DND-41 (cell line): ENCODE data around the gene RASGRP3.

Experiments used
- ATAC-seq: fragments of 200-7000 bp; cut with Tn5 transposase; 3 replicates; pipeline ENCODE4 v1.9.1; 2021; ENCODE audit warnings: low read depth; ENCODE audit not compliant: insufficient read depth
- DNase-seq: peaks from one replicate; pipeline ENCODE4 v3.0.0-alpha.2; 2020
- H2AFZ ChIP-seq: 2 replicates; pipeline ENCODE4 v1.6.0; 2012; ENCODE audit warnings: low read depth, low read length
- H3K27ac ChIP-seq: 2 replicates; pipeline ENCODE4 v1.5.1; 2012; ENCODE audit warnings: low read length, inconsistent platforms
- H3K27me3 ChIP-seq: fragments of 200-600 bp; sonication (generic); 2 replicates; pipeline ENCODE4 v1.6.0; 2012; ENCODE audit warnings: low read length, mild to moderate bottlenecking, inconsistent platforms; ENCODE audit not compliant: insufficient read depth, poor library complexity
- H3K36me3 ChIP-seq: 2 replicates; pipeline ENCODE4 v1.5.1; 2012; ENCODE audit warnings: low read length, inconsistent platforms; ENCODE audit not compliant: insufficient read depth
- H3K4me1 ChIP-seq: 2 replicates; pipeline ENCODE4 v1.5.1; 2012; ENCODE audit warnings: mild to moderate bottlenecking, low read length; ENCODE audit not compliant: insufficient read depth
- H3K4me2 ChIP-seq: 2 replicates; pipeline ENCODE4 v1.6.0; 2012; ENCODE audit warnings: mild to moderate bottlenecking, moderate library complexity, low read length, inconsistent platforms; ENCODE audit not compliant: insufficient read depth
- H3K4me3 ChIP-seq, 2 experiments: fragments of 200-600 bp in 1 of 2; shearing (Covaris generic) in 1 of 2; 2 replicates each; pipeline ENCODE4 v1.5.1; 2012 to 2016; ENCODE audit warnings: inconsistent platforms in 2 of 2, low read length in 2 of 2, mild to moderate bottlenecking in 2 of 2, low read depth in 1 of 2, moderate library complexity in 1 of 2
- H3K79me2 ChIP-seq: 2 replicates; pipeline ENCODE4 v1.6.0; 2012; ENCODE audit warnings: low read length, inconsistent platforms; ENCODE audit not compliant: insufficient read depth
- H3K9ac ChIP-seq: 2 replicates; pipeline ENCODE4 v1.6.0; 2012; ENCODE audit warnings: low read depth, mild to moderate bottlenecking, inconsistent platforms, low read length, moderate library complexity
- H3K9me3 ChIP-seq: 2 replicates; pipeline ENCODE4 v1.5.1; 2012; ENCODE audit warnings: low read length, moderate library complexity, mild to moderate bottlenecking, inconsistent platforms; ENCODE audit not compliant: insufficient read depth, severe bottlenecking
- H4K20me1 ChIP-seq: 2 replicates; pipeline ENCODE4 v1.6.0; 2012; ENCODE audit warnings: low read length; ENCODE audit not compliant: insufficient read depth
- EZH2 ChIP-seq: IDR thresholded peaks from 3 replicates; pipeline ENCODE4 v1.6.1; 2012; ENCODE audit warnings: borderline replicate concordance, low read depth, mild to moderate bottlenecking, moderate library complexity, low read length, inconsistent platforms; ENCODE audit not compliant: severe bottlenecking
- TF ChIP-seq, protein P1 (sequence below): IDR thresholded peaks from 2 replicates; pipeline ENCODE4 v1.5.1; 2012; ENCODE audit warnings: borderline replicate concordance, low read length, moderate library complexity, mild to moderate bottlenecking; ENCODE audit not compliant: poor library complexity, severe bottlenecking; ENCODE audit errors: extremely low read depth

Gene RASGRP3

GRCh38 chr2:33488178-33488690 is 11.8 kb downstream of the RASGRP3 start:
- no peak overlapping the region for H3K27ac ChIP-seq
- H3K36me3 ChIP-seq, result no peaks in the 10 kb centered on the region
- no peak overlapping the region for H3K4me3 ChIP-seq
- H3K4me2 ChIP-seq, result no peak overlapping the region
- peaks cover 5% of the 10 kb centered on the region for H3K9me3 ChIP-seq
- no peak overlapping the region for H2AFZ ChIP-seq
- no peak overlapping the region for H3K9ac ChIP-seq
- ATAC-seq (no peak), DNase-seq (no peak)
- TF ChIP-seq, protein P1, sequence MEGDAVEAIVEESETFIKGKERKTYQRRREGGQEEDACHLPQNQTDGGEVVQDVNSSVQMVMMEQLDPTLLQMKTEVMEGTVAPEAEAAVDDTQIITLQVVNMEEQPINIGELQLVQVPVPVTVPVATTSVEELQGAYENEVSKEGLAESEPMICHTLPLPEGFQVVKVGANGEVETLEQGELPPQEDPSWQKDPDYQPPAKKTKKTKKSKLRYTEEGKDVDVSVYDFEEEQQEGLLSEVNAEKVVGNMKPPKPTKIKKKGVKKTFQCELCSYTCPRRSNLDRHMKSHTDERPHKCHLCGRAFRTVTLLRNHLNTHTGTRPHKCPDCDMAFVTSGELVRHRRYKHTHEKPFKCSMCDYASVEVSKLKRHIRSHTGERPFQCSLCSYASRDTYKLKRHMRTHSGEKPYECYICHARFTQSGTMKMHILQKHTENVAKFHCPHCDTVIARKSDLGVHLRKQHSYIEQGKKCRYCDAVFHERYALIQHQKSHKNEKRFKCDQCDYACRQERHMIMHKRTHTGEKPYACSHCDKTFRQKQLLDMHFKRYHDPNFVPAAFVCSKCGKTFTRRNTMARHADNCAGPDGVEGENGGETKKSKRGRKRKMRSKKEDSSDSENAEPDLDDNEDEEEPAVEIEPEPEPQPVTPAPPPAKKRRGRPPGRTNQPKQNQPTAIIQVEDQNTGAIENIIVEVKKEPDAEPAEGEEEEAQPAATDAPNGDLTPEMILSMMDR, result no peak
- no peak for TF ChIP-seq EZH2
- H4K20me1 ChIP-seq, result no peaks in the 10 kb centered on the region
- H3K79me2 ChIP-seq, result no peaks in the 10 kb centered on the region
- no peaks in the 10 kb centered on the region for H3K4me1 ChIP-seq
- H3K27me3 ChIP-seq, result no peaks in the 10 kb centered on the region

DNA sequence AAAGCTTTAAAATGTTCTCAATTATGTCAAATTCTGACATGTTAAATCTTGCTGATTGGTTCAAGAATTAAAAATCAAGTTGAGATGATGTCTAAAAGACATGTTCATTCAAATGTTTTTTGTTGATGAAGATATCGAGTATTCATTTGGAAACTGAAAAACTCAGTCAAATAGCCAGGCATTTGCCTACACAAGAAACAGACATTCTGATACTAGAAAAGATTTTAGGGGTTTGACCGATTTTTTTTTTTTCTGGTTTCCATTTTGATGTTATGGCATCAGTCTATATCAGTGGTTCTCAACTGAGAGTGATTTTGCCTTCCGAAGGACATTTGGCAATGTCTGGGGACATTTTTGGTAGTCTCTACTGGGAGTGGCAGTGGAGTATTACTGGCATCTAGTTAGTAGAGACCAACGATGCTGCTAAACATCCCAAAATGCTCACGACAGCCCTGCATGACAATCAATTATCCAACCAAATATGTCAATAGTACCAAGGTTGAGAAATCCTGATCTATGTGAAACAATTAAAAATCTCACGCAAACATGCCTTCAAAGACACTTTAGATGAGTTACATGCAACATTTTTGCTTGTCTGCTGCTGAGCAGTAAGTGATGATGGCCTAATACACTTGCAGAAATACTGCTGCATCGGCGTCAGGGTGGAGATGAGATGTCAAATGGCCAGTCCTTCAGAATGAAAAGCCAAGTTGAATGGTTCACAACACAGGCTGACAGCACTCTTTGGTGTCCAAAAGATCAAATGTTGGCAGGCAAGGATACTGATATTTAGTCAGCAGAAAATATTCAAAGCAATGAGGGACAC is 12.5 kb downstream of the RASGRP3 start:
- no peaks in the 10 kb centered on the region for H3K36me3 ChIP-seq
- no peak overlapping the region for H3K9ac ChIP-seq
- no peak overlapping the region for H3K27ac ChIP-seq
- no peak for ATAC-seq
- no peak overlapping the region for H2AFZ ChIP-seq
- no peaks in the 10 kb centered on the region for H3K79me2 ChIP-seq
- peaks cover 5% of the 10 kb centered on the region for H3K9me3 ChIP-seq
- no peaks in the 10 kb centered on the region for H4K20me1 ChIP-seq
- H3K4me1 ChIP-seq, result no peaks in the 10 kb centered on the region
- TF ChIP-seq, protein P1, result no peak
- no peak for TF ChIP-seq EZH2
- no peak overlapping the region for H3K4me2 ChIP-seq
- no peak overlapping the region for H3K4me3 ChIP-seq
- H3K27me3 ChIP-seq, result no peaks in the 10 kb centered on the region
- no peak for DNase-seq

GRCh38 chr2:33489835-33490431 is 13.5 kb downstream of the RASGRP3 start:
- H3K4me3 ChIP-seq, result no peak overlapping the region
- no peak overlapping the region for H2AFZ ChIP-seq
- H4K20me1 ChIP-seq, result no peaks in the 10 kb centered on the region
- no peak for DNase-seq
- no peaks in the 10 kb centered on the region for H3K4me1 ChIP-seq
- H3K27ac ChIP-seq, result no peak overlapping the region
- no peaks in the 10 kb centered on the region for H3K27me3 ChIP-seq
- H3K79me2 ChIP-seq, result no peaks in the 10 kb centered on the region
- H3K4me2 ChIP-seq, result no peak overlapping the region
- no peak for ATAC-seq
- TF ChIP-seq EZH2, result no peak
- TF ChIP-seq, protein P1, result no peak
- H3K36me3 ChIP-seq, result no peaks in the 10 kb centered on the region
- H3K9me3 ChIP-seq, result peaks cover 5% of the 10 kb centered on the region
- H3K9ac ChIP-seq, result no peak overlapping the region
